HCT116 (cell line): ENCODE results near the gene REST. TPM values are rescaled to one million over a fixed set of nuclear protein-coding genes. Genes with fewer than 3 reads are reported as not detected.

Experiments used
- ATAC-seq: fragments of 200-7000 bp; cut with Tn5 transposase; 2 replicates; pipeline ENCODE4 v1.9.1; 2020; ENCODE audit warnings: mild to moderate bottlenecking, moderate library complexity
- BruUV-seq: library from RNA; stranded (reverse); fragments of 400-500 nt; replicated peaks from 2 replicates; lab custom pipeline; 2021; lab: Mats Ljungman, UMichigan
- CTCF ChIA-PET: fragments of 300-600 bp; sonication (Branson Sonifier 250); formaldehyde crosslinking; loops from one replicate; lab custom pipeline; 2021; ENCODE audit warnings: antibody characterized with exemption; lab: Charles Lee
- POLR2A ChIA-PET: fragments of 300-600, 350-600 bp; sonication (Branson Sonifier 250); formaldehyde crosslinking; loops from one replicate; lab custom pipeline; 2021; ENCODE audit warnings: antibody characterized with exemption; lab: Charles Lee
- RAD21 ChIA-PET, 2 experiments: fragments of 300-600 bp; sonication (Branson Sonifier 250); formaldehyde crosslinking; loops; one replicate each; lab custom pipeline; 2023; ENCODE audit warnings: low total read pairs in 2 of 2; ENCODE audit not compliant: uncharacterized antibody in 2 of 2, unreplicated experiment in 2 of 2, low non-redundant PET in 1 of 2; lab: Charles Lee
- DNase-seq: peaks from one replicate; pipeline ENCODE4 v3.0.0-alpha.2; 2010; ENCODE audit warnings: low read depth, low spot score
- H2AFZ ChIP-seq: fragments of 200-600 bp; shearing (Covaris generic), sonication (generic); 2 replicates; pipeline ENCODE4 v1.6.1; 2017; ENCODE audit warnings: low read depth, mixed run types, mixed read lengths, antibody characterized with exemption, low read length; ENCODE audit not compliant: poor library complexity, severe bottlenecking
- H3K27ac ChIP-seq: 2 replicates; pipeline ENCODE4 v1.5.1; 2012; ENCODE audit warnings: low read depth, low read length
- H3K27me3 ChIP-seq: fragments of 200-600 bp; sonication (generic); 2 replicates; pipeline ENCODE4 v1.6.1; 2016; ENCODE audit warnings: mixed run types, low read length, mixed read lengths; ENCODE audit not compliant: insufficient read depth
- H3K36me3 ChIP-seq, 2 experiments: fragments of 200-500 bp in 1 of 2; fragments of 200-600 bp in 1 of 2; sonication (Bioruptor generic) in 1 of 2; sonication (generic) in 1 of 2; 2 replicates each; pipeline versions ENCODE4 v1.5.1 to v1.6.1; 2014 to 2016; ENCODE audit warnings: low read length in 2 of 2, inconsistent platforms in 1 of 2, mixed read lengths in 1 of 2, mixed run types in 1 of 2; ENCODE audit not compliant: insufficient read depth in 2 of 2, control insufficient read depth in 1 of 2
- H3K4me1 ChIP-seq, 2 experiments: fragments of 200-600 bp in 1 of 2; sonication (generic) in 1 of 2; 2 replicates each; pipeline versions ENCODE4 v1.5.1 to v1.6.1; 2012 to 2017; ENCODE audit warnings: low read length in 2 of 2, inconsistent platforms in 1 of 2, mild to moderate bottlenecking in 1 of 2, mixed read lengths in 1 of 2, mixed run types in 1 of 2, moderate library complexity in 1 of 2; ENCODE audit not compliant: insufficient read depth in 2 of 2, control insufficient read depth in 1 of 2
- H3K4me2 ChIP-seq: fragments of 200-600 bp; sonication (generic); 2 replicates; pipeline ENCODE4 v1.6.1; 2017; ENCODE audit warnings: mixed run types, low read length, mixed read lengths
- H3K4me3 ChIP-seq, 2 experiments: fragments of 200-600 bp in 1 of 2; sonication (generic) in 1 of 2; replicated peaks in 1 of 2; 2 replicates each; pipeline ENCODE4 v1.5.1; 2011 to 2016; ENCODE audit warnings: low read length in 2 of 2, control low read depth in 1 of 2, low read depth in 1 of 2, mild to moderate bottlenecking in 1 of 2, mixed read lengths in 1 of 2, mixed run types in 1 of 2
- H3K79me2 ChIP-seq: fragments of 200-600 bp; sonication (generic); 2 replicates; pipeline ENCODE4 v1.6.1; 2017; ENCODE audit warnings: mild to moderate bottlenecking, mixed run types, low read length, moderate library complexity, mixed read lengths; ENCODE audit not compliant: insufficient read depth
- H3K9ac ChIP-seq: fragments of 200-600 bp; sonication (generic); 2 replicates; pipeline ENCODE4 v1.6.1; 2016; ENCODE audit warnings: low read length, mixed read lengths
- H3K9me2 ChIP-seq: fragments of 200-600 bp; sonication (generic), shearing (Covaris generic); 2 replicates; pipeline ENCODE4 v1.6.1; 2017; ENCODE audit warnings: mixed run types, mild to moderate bottlenecking, moderate library complexity; ENCODE audit not compliant: insufficient read depth
- H3K9me3 ChIP-seq, 2 experiments: fragments of 200-500 bp in 1 of 2; fragments of 200-600 bp in 1 of 2; sonication (Bioruptor generic) in 1 of 2; sonication (generic) in 1 of 2; 2 replicates each; pipeline ENCODE4 v1.6.1; 2014 to 2017; ENCODE audit warnings: low read length in 2 of 2, mixed read lengths in 2 of 2, inconsistent platforms in 1 of 2, low read depth in 1 of 2, mild to moderate bottlenecking in 1 of 2, mixed run types in 1 of 2, moderate library complexity in 1 of 2; ENCODE audit not compliant: control insufficient read depth in 1 of 2, insufficient read depth in 1 of 2
- H4K20me1 ChIP-seq: fragments of 200-600 bp; sonication (generic), shearing (Covaris generic); 2 replicates; pipeline ENCODE4 v1.6.1; 2017; ENCODE audit warnings: mixed run types, mild to moderate bottlenecking, moderate library complexity; ENCODE audit not compliant: insufficient read depth
- CBX3 ChIP-seq: IDR thresholded peaks from 2 replicates; pipeline ENCODE4 v1.6.1; 2012; ENCODE audit warnings: low read depth
- CEBPB ChIP-seq: IDR thresholded peaks from 2 replicates; pipeline ENCODE4 v1.6.1; 2012; ENCODE audit warnings: low read depth
- EGR1 ChIP-seq: IDR thresholded peaks from 2 replicates; pipeline ENCODE4 v1.6.1; 2012; ENCODE audit warnings: low read depth
- ELF1 ChIP-seq: IDR thresholded peaks from 2 replicates; pipeline ENCODE4 v1.6.1; 2012; ENCODE audit warnings: low read depth, borderline replicate concordance
- EZH2 ChIP-seq: fragments of 200-600 bp; sonication (generic); IDR thresholded peaks from 2 replicates; pipeline ENCODE4 v1.6.1; 2017; ENCODE audit warnings: antibody characterized with exemption, mixed run types
- EZH2phosphoT487 ChIP-seq: fragments of 200-600 bp; IDR thresholded peaks from 2 replicates; pipeline ENCODE4 v1.6.1; 2018; ENCODE audit warnings: antibody characterized with exemption, borderline replicate concordance
- FOSL1 ChIP-seq: IDR thresholded peaks from 2 replicates; pipeline ENCODE4 v1.6.1; 2012; ENCODE audit warnings: low read depth
- JUND ChIP-seq: IDR thresholded peaks from 2 replicates; pipeline ENCODE4 v1.6.1; 2012
- MAX ChIP-seq: IDR thresholded peaks from 2 replicates; pipeline ENCODE4 v1.6.1; 2012
- POLR2A ChIP-seq: IDR thresholded peaks from 2 replicates; pipeline ENCODE4 v1.7.0; 2011; ENCODE audit warnings: borderline replicate concordance; ENCODE audit not compliant: insufficient read depth, insufficient read length; ENCODE audit errors: extremely low read depth
- POLR2AphosphoS5 ChIP-seq: IDR thresholded peaks from 2 replicates; pipeline ENCODE4 v1.6.1; 2011; ENCODE audit warnings: mild to moderate bottlenecking, low read depth, low read length, moderate library complexity
- RAD21 ChIP-seq: IDR thresholded peaks from 2 replicates; pipeline ENCODE4 v1.6.1; 2012; ENCODE audit warnings: low read depth, mild to moderate bottlenecking
- SIN3A ChIP-seq: IDR thresholded peaks from 2 replicates; pipeline ENCODE4 v1.6.1; 2012; ENCODE audit warnings: low read depth
- SRF ChIP-seq: IDR thresholded peaks from 2 replicates; pipeline ENCODE4 v1.6.1; 2012; ENCODE audit warnings: low read depth
- TCF7L2 ChIP-seq: IDR thresholded peaks from 2 replicates; pipeline ENCODE4 v1.7.0; 2011; ENCODE audit warnings: borderline replicate concordance, inconsistent platforms; ENCODE audit not compliant: insufficient read depth, insufficient read length; ENCODE audit errors: extremely low read depth
- YY1 ChIP-seq: IDR thresholded peaks from 2 replicates; pipeline ENCODE4 v1.6.1; 2011; ENCODE audit warnings: low read length, low read depth, moderate library complexity, mild to moderate bottlenecking; ENCODE audit not compliant: insufficient replicate concordance; ENCODE audit errors: extremely low read depth
- ZFX ChIP-seq: fragments of 450-650 bp; IDR thresholded peaks from 2 replicates; pipeline ENCODE4 v1.6.1; 2017
- ZNF274 ChIP-seq: fragments of 200-500 bp; sonication (Bioruptor generic); IDR thresholded peaks from 2 replicates; pipeline ENCODE4 v1.6.1; 2014; ENCODE audit warnings: mild to moderate bottlenecking, low read depth, low read length, inconsistent platforms
- intact Hi-C: fragments of 100-400 bp; cut with micrococcal nuclease; formaldehyde crosslinking; loops from 2 replicates; pipeline ENCODE4 v1.10.0; 2022
- total RNA-seq: library from RNA; stranded (reverse); gene quantifications from one replicate; pipeline ENCODE4 v1.2.1, GENCODE V29; 2021; ENCODE audit not compliant: unreplicated experiment
- TF ChIP-seq, protein P1 (sequence below): IDR thresholded peaks from 2 replicates; pipeline ENCODE4 v1.6.1; 2012
- TF ChIP-seq, protein P2 (sequence below): IDR thresholded peaks from 2 replicates; pipeline ENCODE4 v1.6.1; 2011; ENCODE audit warnings: mild to moderate bottlenecking, low read length, moderate library complexity; ENCODE audit not compliant: insufficient replicate concordance; ENCODE audit errors: extremely low read depth

The REST gene
- total RNA-seq, 1 experiment from 2014 or later = 42.6 TPM

GRCh38 chr4:56861360-56861759, 46.3 kb upstream of the REST start:
- POLR2A ChIA-PET = no interaction called here
- CTCF ChIA-PET = no interaction called here

More at GRCh38 chr4:56861360-56861759, 46.3 kb upstream of the REST start:
- Histone ChIP-seq H3K27me3 (no peaks in the 10 kb centered on the region), H3K27ac (no peak overlapping the region), H3K9me3 (no peaks in the 10 kb centered on the region), H3K9ac (no peak overlapping the region), H3K36me3 (no peaks in the 10 kb centered on the region), H4K20me1 (no peaks in the 10 kb centered on the region), H3K4me2 (no peak overlapping the region), H3K79me2 (no peaks in the 10 kb centered on the region), H3K4me3 (no peak overlapping the region), H3K4me1 (no peaks in the 10 kb centered on the region), H3K9me2 (no peaks in the 10 kb centered on the region), H2AFZ (no peak overlapping the region)
- ATAC-seq = no peak
- RAD21 ChIA-PET = no interaction called here
- no peak for TF ChIP-seq SRF
- no peak for TF ChIP-seq MAX
- no peak for TF ChIP-seq CBX3
- TF ChIP-seq FOSL1 = no peak
- no peak for TF ChIP-seq EGR1
- TF ChIP-seq POLR2AphosphoS5 = no peak
- no peak for TF ChIP-seq RAD21
- TF ChIP-seq, protein P1, sequence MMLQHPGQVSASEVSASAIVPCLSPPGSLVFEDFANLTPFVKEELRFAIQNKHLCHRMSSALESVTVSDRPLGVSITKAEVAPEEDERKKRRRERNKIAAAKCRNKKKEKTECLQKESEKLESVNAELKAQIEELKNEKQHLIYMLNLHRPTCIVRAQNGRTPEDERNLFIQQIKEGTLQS = no peak
- no peak for TF ChIP-seq ZNF274
- TF ChIP-seq POLR2A = no peak
- TF ChIP-seq EZH2 = no peak
- no peak for TF ChIP-seq YY1
- TF ChIP-seq ZFX = no peak
- no peak for TF ChIP-seq ELF1
- no peak for TF ChIP-seq EZH2phosphoT487
- no peak for TF ChIP-seq CEBPB
- no peak for TF ChIP-seq JUND
- TF ChIP-seq, protein P2, sequence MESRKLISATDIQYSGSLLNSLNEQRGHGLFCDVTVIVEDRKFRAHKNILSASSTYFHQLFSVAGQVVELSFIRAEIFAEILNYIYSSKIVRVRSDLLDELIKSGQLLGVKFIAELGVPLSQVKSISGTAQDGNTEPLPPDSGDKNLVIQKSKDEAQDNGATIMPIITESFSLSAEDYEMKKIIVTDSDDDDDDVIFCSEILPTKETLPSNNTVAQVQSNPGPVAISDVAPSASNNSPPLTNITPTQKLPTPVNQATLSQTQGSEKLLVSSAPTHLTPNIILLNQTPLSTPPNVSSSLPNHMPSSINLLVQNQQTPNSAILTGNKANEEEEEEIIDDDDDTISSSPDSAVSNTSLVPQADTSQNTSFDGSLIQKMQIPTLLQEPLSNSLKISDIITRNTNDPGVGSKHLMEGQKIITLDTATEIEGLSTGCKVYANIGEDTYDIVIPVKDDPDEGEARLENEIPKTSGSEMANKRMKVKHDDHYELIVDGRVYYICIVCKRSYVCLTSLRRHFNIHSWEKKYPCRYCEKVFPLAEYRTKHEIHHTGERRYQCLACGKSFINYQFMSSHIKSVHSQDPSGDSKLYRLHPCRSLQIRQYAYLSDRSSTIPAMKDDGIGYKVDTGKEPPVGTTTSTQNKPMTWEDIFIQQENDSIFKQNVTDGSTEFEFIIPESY = no peak
- TF ChIP-seq SIN3A = no peak
- no peak for TF ChIP-seq TCF7L2
- intact Hi-C loops = no loop called here
- no peak for DNase-seq
- BruUV-seq = no TSS peak
